ENCODE data around the gene SEMA4D. TPM values are rescaled to one million over a fixed set of nuclear protein-coding genes. Genes with fewer than 3 reads are reported as not detected.

Gene SEMA4D
- total RNA-seq, 2 experiments from 2014 or later: 159 to 161 TPM

DNA sequence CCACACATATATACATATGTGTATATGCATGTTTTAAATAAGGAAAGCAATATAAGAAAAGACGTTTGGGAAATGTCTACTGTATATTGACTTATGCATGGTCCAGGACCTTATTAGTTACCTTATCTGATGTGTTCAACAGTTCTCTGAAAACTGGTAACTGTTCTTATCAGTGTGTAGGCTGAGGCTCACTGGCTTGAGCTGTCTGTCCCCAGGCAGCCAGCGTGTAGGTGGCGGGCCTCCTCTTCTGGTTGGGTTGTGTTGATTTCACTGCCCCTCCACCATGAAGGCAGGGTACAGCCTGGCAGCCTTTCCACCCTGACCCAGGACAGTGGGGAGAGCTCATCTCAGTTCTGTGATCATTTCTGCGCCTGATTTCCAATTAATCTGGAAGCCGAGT lies 38.7 kb upstream of the SEMA4D start:
- Mint-ChIP-seq H3K4me3 (peak overlapping the region; percentile 43), H3K36me3 (no peaks in the 10 kb centered on the region), H3K9me3 (no peaks in the 10 kb centered on the region), H3K27ac (peak overlapping the region; percentile 88), H3K4me1 (ENCODE audit: low read depth) (peaks cover 79% of the 10 kb centered on the region), H3K27me3 (no peaks in the 10 kb centered on the region)
- peak; percentile 54 for DNase-seq
- intact Hi-C loops (cut with micrococcal nuclease): loop anchor here (1.0 to 2.0 kb wide), 7 partner anchors 14 to 126 kb away; no protein-coding TSS in a partner anchor
- ChIA-PET CTCF (interaction anchor here (0.6 to 5.7 kb wide), 5 partner anchors 12 to 126 kb away, joined by 3 to 39 read pairs (median 4); no protein-coding TSS in a partner anchor), POLR2A (interaction anchor here (0.6 to 1.2 kb wide), 3 partner anchors 12 to 153 kb away, joined by 3 to 4 read pairs (median 3); no protein-coding TSS in a partner anchor)

- H3K36me3 Mint-ChIP-seq: no peaks in the 10 kb centered on the region
- no peaks in the 10 kb centered on the region for H3K27me3 Mint-ChIP-seq
- ChIA-PET POLR2A (interaction anchor here (1.0 to 1.2 kb wide), 2 partner anchors 126 to 152 kb away, joined by 3 read pairs; no protein-coding TSS in a partner anchor), CTCF (interaction anchor here (0.6 to 5.7 kb wide), 5 partner anchors 12 to 126 kb away, joined by 3 to 39 read pairs (median 4); no protein-coding TSS in a partner anchor)
- intact Hi-C loops (cut with micrococcal nuclease): loop anchor here (1.0 to 2.0 kb wide), 7 partner anchors 14 to 126 kb away; no protein-coding TSS in a partner anchor
- DNase-seq: no peak
- H3K4me3 Mint-ChIP-seq: peak overlapping the region; percentile 61
- H3K9me3 Mint-ChIP-seq: no peaks in the 10 kb centered on the region
- peaks cover 81% of the 10 kb centered on the region for H3K4me1 Mint-ChIP-seq (ENCODE audit: low read depth)
- H3K27ac Mint-ChIP-seq: peak overlapping the region; percentile 90
Observed at GRCh38 chr9:89536145-89536574, 38.2 kb upstream of the SEMA4D start.

DNA sequence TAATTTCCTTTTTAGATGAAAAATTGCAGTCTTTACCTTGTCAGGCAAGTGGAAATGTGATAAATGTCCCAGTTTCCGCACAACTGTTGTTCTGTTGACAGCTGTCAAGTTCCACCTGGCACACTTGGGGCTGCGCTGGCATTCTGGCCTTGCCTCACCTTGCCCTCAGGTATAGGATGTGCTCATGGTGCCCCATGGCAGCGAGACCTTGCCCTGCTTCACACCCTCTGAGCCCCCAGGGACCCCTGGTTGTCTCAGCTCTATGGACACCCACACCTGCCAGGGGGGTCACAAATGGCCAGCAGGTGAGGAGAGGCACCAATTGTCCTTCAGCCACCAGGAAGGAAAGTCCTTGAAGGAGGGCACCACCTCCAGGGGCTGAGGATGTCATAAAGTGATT lies 37.5 kb upstream of the SEMA4D start:
- no peak for DNase-seq
- no peak overlapping the region for H3K4me3 Mint-ChIP-seq
- no peaks in the 10 kb centered on the region for H3K36me3 Mint-ChIP-seq
- intact Hi-C loops (cut with micrococcal nuclease): no loop called here
- H3K9me3 Mint-ChIP-seq: no peaks in the 10 kb centered on the region
- POLR2A ChIA-PET: interaction anchor here (1.2 kb wide), 1 partner anchor 125 kb away, joined by 3 read pairs; no protein-coding TSS in a partner anchor
- CTCF ChIA-PET: interaction anchor here (1.1 to 5.7 kb wide), 5 partner anchors 11 to 125 kb away, joined by 3 to 39 read pairs (median 5); no protein-coding TSS in a partner anchor
- peaks cover 88% of the 10 kb centered on the region for H3K4me1 Mint-ChIP-seq (ENCODE audit: low read depth)
- H3K27me3 Mint-ChIP-seq: no peaks in the 10 kb centered on the region
- H3K27ac Mint-ChIP-seq: peak overlapping the region; percentile 90

- Mint-ChIP-seq H3K4me3 (no peak overlapping the region), H3K36me3 (no peaks in the 10 kb centered on the region), H3K27me3 (no peaks in the 10 kb centered on the region), H3K27ac (peak overlapping the region; percentile 79), H3K9me3 (no peaks in the 10 kb centered on the region), H3K4me1 (ENCODE audit: low read depth) (peaks cover 94% of the 10 kb centered on the region)
- intact Hi-C loops (cut with micrococcal nuclease): no loop called here
- POLR2A ChIA-PET: no interaction called here
- CTCF ChIA-PET: interaction anchor here (1.2 to 1.4 kb wide), 2 partner anchors 12 to 14 kb away, joined by 4 to 5 read pairs; no protein-coding TSS in a partner anchor
- no peak for DNase-seq
Observed at GRCh38 chr9:89534515-89535287, 36.8 kb upstream of the SEMA4D start.

GRCh38 chr9:89533411-89534095 lies 35.6 kb upstream of the SEMA4D start:
- DNase-seq: no peak
- intact Hi-C loops (cut with micrococcal nuclease): no loop called here
- Mint-ChIP-seq H3K27me3 (no peaks in the 10 kb centered on the region), H3K36me3 (no peaks in the 10 kb centered on the region), H3K4me1 (ENCODE audit: low read depth) (peaks cover 93% of the 10 kb centered on the region), H3K4me3 (no peak overlapping the region), H3K27ac (peak overlapping the region; percentile 82), H3K9me3 (no peaks in the 10 kb centered on the region)
- CTCF ChIA-PET: interaction anchor here (1.2 kb wide), 1 partner anchor 11 kb away, joined by 4 read pairs; no protein-coding TSS in a partner anchor
- POLR2A ChIA-PET: no interaction called here

- H3K9me3 Mint-ChIP-seq: no peaks in the 10 kb centered on the region
- no peak for DNase-seq
- H3K27me3 Mint-ChIP-seq: no peaks in the 10 kb centered on the region
- ChIA-PET POLR2A (interaction anchor here (1.3 kb wide), 1 partner anchor 9 kb away, joined by 3 read pairs; no protein-coding TSS in a partner anchor), CTCF (interaction anchor here (1.0 to 1.2 kb wide), 2 partner anchors 12 to 17 kb away, joined by 3 to 5 read pairs; no protein-coding TSS in a partner anchor)
- no peaks in the 10 kb centered on the region for H3K36me3 Mint-ChIP-seq
- H3K27ac Mint-ChIP-seq: peak overlapping the region; percentile 82
- intact Hi-C loops (cut with micrococcal nuclease): loop anchor here (1.0 kb wide), 1 partner anchor 9 kb away; no protein-coding TSS in a partner anchor
- H3K4me3 Mint-ChIP-seq: no peak overlapping the region
- H3K4me1 Mint-ChIP-seq (ENCODE audit: low read depth): peaks cover 93% of the 10 kb centered on the region
Observed at GRCh38 chr9:89532944-89533343, 35.0 kb upstream of the SEMA4D start.

DNA sequence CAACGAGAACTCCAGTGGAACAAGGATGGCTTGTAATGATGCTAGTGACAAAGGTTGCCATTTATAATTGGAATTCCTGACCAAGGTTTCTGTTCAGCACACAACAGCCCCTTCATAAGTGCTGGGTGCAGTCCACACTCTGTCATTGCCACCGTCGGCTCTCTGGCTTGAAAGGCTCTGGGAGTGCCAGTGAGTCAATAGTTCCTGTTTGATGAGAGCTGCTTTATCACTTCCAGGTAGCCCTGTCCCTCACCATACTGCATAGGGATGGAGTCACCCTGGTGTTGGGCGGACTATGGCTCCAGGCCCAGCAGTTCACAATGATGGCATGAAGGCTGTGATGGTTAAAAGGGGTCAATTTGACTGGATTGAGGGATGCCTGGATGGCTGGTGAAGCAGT lies 34.6 kb upstream of the SEMA4D start:
- peaks cover 93% of the 10 kb centered on the region for H3K4me1 Mint-ChIP-seq (ENCODE audit: low read depth)
- intact Hi-C loops (cut with micrococcal nuclease): loop anchor here (1.0 kb wide), 1 partner anchor 8 kb away; no protein-coding TSS in a partner anchor
- ChIA-PET POLR2A (interaction anchor here (1.3 kb wide), 1 partner anchor 9 kb away, joined by 3 read pairs; no protein-coding TSS in a partner anchor), CTCF (interaction anchor here (1.0 to 1.2 kb wide), 2 partner anchors 11 to 17 kb away, joined by 3 to 5 read pairs; no protein-coding TSS in a partner anchor)
- no peak overlapping the region for H3K4me3 Mint-ChIP-seq
- H3K9me3 Mint-ChIP-seq: no peaks in the 10 kb centered on the region
- no peaks in the 10 kb centered on the region for H3K36me3 Mint-ChIP-seq
- H3K27me3 Mint-ChIP-seq: no peaks in the 10 kb centered on the region
- peak; percentile 76 for DNase-seq
- H3K27ac Mint-ChIP-seq: peak overlapping the region; percentile 82

DNA sequence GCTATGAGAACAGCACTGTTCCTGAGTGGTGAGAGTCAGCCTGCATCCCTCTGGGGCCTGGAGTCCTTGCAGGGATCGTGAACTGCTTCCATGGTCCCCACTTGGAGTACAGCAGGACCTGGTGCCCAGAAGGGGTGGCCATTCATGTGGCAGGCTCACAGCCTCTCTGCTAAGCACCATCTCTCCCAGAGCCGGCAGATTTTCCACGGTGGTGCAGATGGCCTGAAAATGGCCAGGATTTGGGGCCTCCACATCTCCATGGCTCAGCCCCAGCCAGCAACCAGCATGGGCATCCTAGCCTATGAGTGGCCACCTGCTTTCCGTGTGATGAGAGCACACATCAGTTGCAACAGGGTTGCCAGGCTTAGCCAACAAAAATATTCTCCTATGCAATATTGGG lies 33.9 kb upstream of the SEMA4D start:
- intact Hi-C loops (cut with micrococcal nuclease): loop anchor here (1.0 kb wide), 1 partner anchor 7 kb away; no protein-coding TSS in a partner anchor
- no peaks in the 10 kb centered on the region for H3K27me3 Mint-ChIP-seq
- DNase-seq: no peak
- H3K4me1 Mint-ChIP-seq (ENCODE audit: low read depth): peaks cover 92% of the 10 kb centered on the region
- no peak overlapping the region for H3K4me3 Mint-ChIP-seq
- no peaks in the 10 kb centered on the region for H3K9me3 Mint-ChIP-seq
- H3K36me3 Mint-ChIP-seq: no peaks in the 10 kb centered on the region
- H3K27ac Mint-ChIP-seq: peak overlapping the region; percentile 34
- CTCF ChIA-PET: interaction anchor here (1.2 to 1.7 kb wide), 3 partner anchors 18 to 121 kb away, joined by 4 to 7 read pairs (median 5); no protein-coding TSS in a partner anchor
- POLR2A ChIA-PET: interaction anchor here (1.3 kb wide), 1 partner anchor 8 kb away, joined by 3 read pairs; no protein-coding TSS in a partner anchor

DNA sequence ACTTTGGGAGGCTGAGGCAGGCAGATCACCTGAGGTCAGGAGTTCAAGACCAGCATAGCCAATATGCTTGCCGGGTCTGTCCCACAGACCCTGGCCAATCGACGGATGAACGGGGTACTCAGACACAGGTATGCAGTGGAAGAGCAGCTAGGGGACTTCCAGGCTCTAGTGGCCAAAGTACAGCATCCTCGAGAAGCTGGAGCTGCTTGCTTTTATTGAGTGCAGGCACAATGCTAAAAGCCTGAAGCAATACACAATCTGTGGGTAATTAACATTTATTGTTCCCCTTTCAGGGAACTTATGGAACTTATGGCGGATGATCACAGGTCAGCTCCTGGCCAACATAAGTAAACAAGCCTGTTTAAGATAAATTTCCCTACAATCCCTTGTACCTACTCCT lies 32.8 kb upstream of the SEMA4D start:
- CTCF ChIA-PET: interaction anchor here (0.6 to 3.2 kb wide), 7 partner anchors 18 to 120 kb away, joined by 3 to 18 read pairs (median 4); no protein-coding TSS in a partner anchor
- H3K36me3 Mint-ChIP-seq: no peaks in the 10 kb centered on the region
- no peaks in the 10 kb centered on the region for H3K9me3 Mint-ChIP-seq
- DNase-seq: no peak
- intact Hi-C loops (cut with micrococcal nuclease): no loop called here
- POLR2A ChIA-PET: interaction anchor here (0.7 to 1.2 kb wide), 2 partner anchors 40 to 112 kb away, joined by 3 read pairs; no protein-coding TSS in a partner anchor
- H3K27ac Mint-ChIP-seq: peak overlapping the region; percentile 13
- peaks cover 92% of the 10 kb centered on the region for H3K4me1 Mint-ChIP-seq (ENCODE audit: low read depth)
- H3K4me3 Mint-ChIP-seq: no peak overlapping the region
- H3K27me3 Mint-ChIP-seq: no peaks in the 10 kb centered on the region

GRCh38 chr9:89529243-89530035 lies 31.5 kb upstream of the SEMA4D start:
- peaks cover 93% of the 10 kb centered on the region for H3K4me1 Mint-ChIP-seq (ENCODE audit: low read depth)
- H3K36me3 Mint-ChIP-seq: no peaks in the 10 kb centered on the region
- ChIA-PET POLR2A (interaction anchor here (1.0 to 1.1 kb wide), 2 partner anchors 91 to 219 kb away, joined by 3 read pairs; partner anchors contain the start of gene CKS2), CTCF (interaction anchor here (0.7 to 3.2 kb wide), 8 partner anchors 10 to 119 kb away, joined by 3 to 18 read pairs (median 4); no protein-coding TSS in a partner anchor)
- H3K9me3 Mint-ChIP-seq: no peaks in the 10 kb centered on the region
- intact Hi-C loops (cut with micrococcal nuclease): no loop called here
- H3K27ac Mint-ChIP-seq: peak overlapping the region; percentile 39
- DNase-seq: no peak
- no peaks in the 10 kb centered on the region for H3K27me3 Mint-ChIP-seq
- no peak overlapping the region for H3K4me3 Mint-ChIP-seq

All from activated CD4-positive, alpha-beta memory T cell treated with anti-CD3 and anti-CD28 coated beads for 36 hours (primary cell).